HG03060 (cell line): ENCODE measurements around the gene HNRNPL.
"Not testable (repeated sequence)": the region's sequence is repeated elsewhere in the genome, so short reads cannot be mapped to it uniquely, and the experiment has no call there.

ENCODE experiments used
- ATAC-seq: cut with Tn5 transposase; IDR thresholded peaks from one replicate; pipeline ENCODE4 v1.9.1; 2021; ENCODE audit warnings: low read depth, moderate number of reproducible peaks; ENCODE audit not compliant: unreplicated experiment

Gene HNRNPL

GRCh38 chr19:38806371-38806770 lies 43.4 kb downstream of the HNRNPL start:
- ATAC-seq: no peak

GRCh38 chr19:38805180-38805579 lies 44.6 kb downstream of the HNRNPL start:
- no peak for ATAC-seq

- no peak for ATAC-seq
Measured at GRCh38 chr19:38803543-38803942, 46.2 kb downstream of the HNRNPL start.

- no peak for ATAC-seq
Measured at GRCh38 chr19:38801359-38802095, 48.3 kb downstream of the HNRNPL start.

- no peak for ATAC-seq
Measured at GRCh38 chr19:38800577-38801347, 49.0 kb downstream of the HNRNPL start.

GRCh38 chr19:38799104-38799503 lies 50.7 kb downstream of the HNRNPL start:
- no peak for ATAC-seq

GRCh38 chr19:38797781-38798180 lies 52.0 kb downstream of the HNRNPL start:
- not testable (repeated sequence) for ATAC-seq

- no peak for ATAC-seq
Measured at GRCh38 chr19:38796154-38796553, 53.6 kb downstream of the HNRNPL start.

- ATAC-seq: no peak
Measured at GRCh38 chr19:38795549-38795948, 54.2 kb downstream of the HNRNPL start.

GRCh38 chr19:38793671-38794070 lies 56.1 kb downstream of the HNRNPL start:
- no peak for ATAC-seq

GRCh38 chr19:38793177-38793576 lies 56.6 kb downstream of the HNRNPL start:
- ATAC-seq: no peak

GRCh38 chr19:38792250-38793111 lies 57.3 kb downstream of the HNRNPL start:
- ATAC-seq: no peak

- ATAC-seq: not testable (repeated sequence)
Measured at GRCh38 chr19:38791451-38792064, 58.2 kb downstream of the HNRNPL start.

GRCh38 chr19:38790507-38791403 lies 59.0 kb downstream of the HNRNPL start:
- ATAC-seq: not testable (repeated sequence)

- ATAC-seq: no peak
Measured at GRCh38 chr19:38788478-38789243, 61.1 kb downstream of the HNRNPL start, which contains the start of gene LGALS7B. LGALS7B (plus strand) TSS chr19:38789200; CDS start chr19:38789227, 27 bp downstream.

GRCh38 chr19:38786572-38787265 lies 63.1 kb downstream of the HNRNPL start:
- no peak for ATAC-seq
